Measurements from ENCODE around the gene GNG13. TPM values are rescaled to one million over a fixed set of nuclear protein-coding genes. Genes with fewer than 3 reads are reported as not detected.

GNG13 gene
- total RNA-seq, 1 experiment from 2014 or later: not detected

- ATAC-seq: no peak
- ChIA-PET CTCF (no interaction called here), POLR2A (ENCODE audit: unreplicated experiment) (interaction anchor here (0.6 kb wide), 1 partner anchor 28 kb away, joined by 7 read pairs; no protein-coding TSS in a partner anchor)
Observed at GRCh38 chr16:802914-803753, 2.6 kb upstream of the GNG13 start.

GRCh38 chr16:802461-802860 lies 1.9 kb upstream of the GNG13 start:
- POLR2A ChIA-PET (ENCODE audit: unreplicated experiment): no interaction called here
- no peaks in the 10 kb centered on the region for H3K9me3 ChIP-seq (ENCODE audit: low read length)
- BruUV-seq (replicated peaks): no TSS peak
- ATAC-seq (no peak), DNase-seq (no peak)
- H3K9me2 ChIP-seq (replicated peaks; ENCODE audit: low read length): no peaks in the 10 kb centered on the region
- H4K20me1 ChIP-seq (ENCODE audit: low read length): no peaks in the 10 kb centered on the region
- H2AFZ ChIP-seq (ENCODE audit: low read length): no peak overlapping the region
- H3F3A ChIP-seq (ENCODE audit: low read length, unreplicated experiment): no peaks in the 10 kb centered on the region
- peaks cover 5% of the 10 kb centered on the region for H3K79me2 ChIP-seq (ENCODE audit: low read length)
- H3K9ac ChIP-seq (ENCODE audit: low read length): no peak overlapping the region
- no peaks in the 10 kb centered on the region for H3K36me3 ChIP-seq (ENCODE audit: low read depth, low read length)
- CTCF ChIA-PET: no interaction called here
- H3K27me3 ChIP-seq (ENCODE audit: low read length): no peaks in the 10 kb centered on the region
- H3K4me3 ChIP-seq (ENCODE audit: low read length): no peak overlapping the region
- no peaks in the 10 kb centered on the region for H3K4me1 ChIP-seq (ENCODE audit: insufficient read depth, low read length)
- H3K27ac ChIP-seq (ENCODE audit: low read length): no peak overlapping the region
- intact Hi-C loops (cut with micrococcal nuclease): no loop called here
- no peak overlapping the region for H3K4me2 ChIP-seq (ENCODE audit: low read length)
- no peak for TF ChIP-seq EZH2 (IDR thresholded peaks at IDR 0.05; ENCODE audit: low read length, unreplicated experiment)
- no peak for TF ChIP-seq EZH2phosphoT487 (IDR thresholded peaks at IDR 0.05; ENCODE audit: borderline replicate concordance, low read length)
- no peak for TF ChIP-seq CTCF (conservative IDR thresholded peaks at IDR 0.05; ENCODE audit: low read depth, low read length)

More at GRCh38 chr16:802914-803753, 2.6 kb upstream of the GNG13 start:
- Histone ChIP-seq H3F3A (ENCODE audit: low read length, unreplicated experiment) (no peaks in the 10 kb centered on the region), H3K27ac (ENCODE audit: low read length) (no peak overlapping the region), H3K4me1 (ENCODE audit: insufficient read depth, low read length) (peaks cover 3% of the 10 kb centered on the region; the same call in 1 of the 2 replicates), H2AFZ (ENCODE audit: low read length) (no peak overlapping the region), H4K20me1 (ENCODE audit: low read length) (no peaks in the 10 kb centered on the region), H3K36me3 (ENCODE audit: low read depth, low read length) (no peaks in the 10 kb centered on the region), H3K9me3 (ENCODE audit: low read length) (no peaks in the 10 kb centered on the region), H3K79me2 (ENCODE audit: low read length) (peaks cover 5% of the 10 kb centered on the region), H3K4me2 (ENCODE audit: low read length) (no peak overlapping the region), H3K27me3 (ENCODE audit: low read length) (no peaks in the 10 kb centered on the region), H3K4me3 (ENCODE audit: low read length) (no peak overlapping the region), H3K9me2 (replicated peaks; ENCODE audit: low read length) (no peaks in the 10 kb centered on the region), H3K9ac (ENCODE audit: low read length) (no peak overlapping the region)
- TF ChIP-seq EZH2 (IDR thresholded peaks at IDR 0.05; ENCODE audit: low read length, unreplicated experiment) (no peak), CTCF (conservative IDR thresholded peaks at IDR 0.05; ENCODE audit: low read depth, low read length) (no peak), EZH2phosphoT487 (IDR thresholded peaks at IDR 0.05; ENCODE audit: borderline replicate concordance, low read length) (no peak)
- BruUV-seq (replicated peaks): no TSS peak
- DNase-seq: no peak
- intact Hi-C loops (cut with micrococcal nuclease): no loop called here

Measured in PC-3 (cell line).